ENCODE data around the gene GGNBP2.
"Not testable (repeated sequence)": the region's sequence is repeated elsewhere in the genome, so short reads cannot be mapped to it uniquely, and the experiment has no call there.

GGNBP2 gene

DNA sequence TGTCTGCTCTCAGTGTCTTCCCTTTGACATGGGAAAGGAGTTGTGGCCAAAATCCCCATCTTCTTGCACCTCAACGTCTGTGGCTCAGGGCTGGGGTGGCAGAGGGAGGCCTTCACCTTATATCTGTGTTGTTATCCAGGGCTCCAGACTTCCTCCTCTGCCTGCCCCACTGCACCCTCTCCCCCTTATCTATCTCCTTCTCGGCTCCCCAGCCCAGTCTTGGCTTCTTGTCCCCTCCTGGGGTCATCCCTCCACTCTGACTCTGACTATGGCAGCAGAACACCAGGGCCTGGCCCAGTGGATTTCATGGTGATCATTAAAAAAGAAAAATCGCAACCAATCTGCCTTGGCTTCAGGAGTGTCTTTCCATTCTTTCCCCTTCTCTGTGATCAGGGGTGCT is 55.7 kb downstream of the GGNBP2 start:
- no peak for DNase-seq (ENCODE audit: low read depth in 4 of 4, low spot score in 1 of 4)

DNA sequence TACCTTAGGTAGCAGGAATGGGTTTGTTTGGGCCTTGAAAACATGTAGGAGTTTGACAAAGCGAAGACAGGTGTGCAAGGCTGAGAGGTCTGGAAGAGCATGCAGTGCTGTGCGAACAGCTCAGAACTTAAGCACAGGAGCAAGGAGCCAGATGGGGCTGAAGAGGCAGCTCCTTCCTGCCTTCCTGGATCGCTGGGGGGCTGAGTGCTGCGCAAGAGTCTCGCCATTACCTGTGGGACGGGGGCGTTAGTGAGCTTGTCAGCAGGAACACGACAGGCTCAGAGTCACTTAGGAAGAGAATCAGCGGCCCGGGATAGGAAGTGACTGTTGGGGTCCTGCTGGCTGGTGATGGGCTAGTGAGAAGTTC is 56.2 kb downstream of the GGNBP2 start:
- no peak for DNase-seq (ENCODE audit: low read depth in 4 of 4, low spot score in 1 of 4)

DNA sequence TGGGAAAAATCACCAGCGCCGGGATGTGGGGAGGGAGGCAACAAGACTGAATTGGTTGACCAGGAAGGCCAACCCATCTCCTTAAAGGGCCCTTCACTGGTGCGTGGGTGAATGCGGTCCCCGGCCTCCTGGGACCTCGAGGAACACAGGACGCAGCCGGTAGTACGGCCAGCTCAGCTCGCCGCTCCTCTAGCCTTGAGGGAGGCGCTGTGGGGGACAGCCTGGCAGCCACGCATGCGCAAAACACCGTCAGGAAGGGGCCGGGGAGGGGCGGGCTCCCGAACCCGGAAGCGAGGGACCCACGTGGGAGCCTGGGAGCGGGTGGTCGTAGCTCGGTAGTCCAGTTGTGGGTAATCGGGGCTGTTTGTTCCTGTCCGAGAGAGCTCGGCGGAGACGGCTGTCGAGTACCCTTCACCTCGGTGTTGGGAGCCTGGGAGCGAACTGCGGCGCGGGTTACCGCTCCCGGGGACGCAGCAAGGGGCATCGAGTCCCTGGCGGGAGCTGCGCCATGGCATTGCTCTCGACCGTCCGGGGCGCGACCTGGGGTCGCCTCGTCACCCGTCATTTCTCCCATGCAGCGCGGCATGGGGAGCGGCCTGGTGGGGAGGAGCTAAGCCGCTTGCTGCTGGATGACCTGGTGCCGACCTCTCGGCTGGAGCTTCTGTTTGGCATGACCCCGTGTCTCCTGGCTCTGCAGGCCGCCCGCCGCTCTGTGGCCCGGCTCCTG is 56.7 kb downstream of the GGNBP2 start, which contains the start of gene MRM1:
Gene MRM1, plus strand, starts transcription at position 281 of the 727 bp plus-strand sequence. Its CDS starts 228 bp downstream, at position 509.
- peak; percentile 81 to 87 (median 86) for DNase-seq (ENCODE audit: low read depth in 4 of 4, low spot score in 1 of 4)

DNA sequence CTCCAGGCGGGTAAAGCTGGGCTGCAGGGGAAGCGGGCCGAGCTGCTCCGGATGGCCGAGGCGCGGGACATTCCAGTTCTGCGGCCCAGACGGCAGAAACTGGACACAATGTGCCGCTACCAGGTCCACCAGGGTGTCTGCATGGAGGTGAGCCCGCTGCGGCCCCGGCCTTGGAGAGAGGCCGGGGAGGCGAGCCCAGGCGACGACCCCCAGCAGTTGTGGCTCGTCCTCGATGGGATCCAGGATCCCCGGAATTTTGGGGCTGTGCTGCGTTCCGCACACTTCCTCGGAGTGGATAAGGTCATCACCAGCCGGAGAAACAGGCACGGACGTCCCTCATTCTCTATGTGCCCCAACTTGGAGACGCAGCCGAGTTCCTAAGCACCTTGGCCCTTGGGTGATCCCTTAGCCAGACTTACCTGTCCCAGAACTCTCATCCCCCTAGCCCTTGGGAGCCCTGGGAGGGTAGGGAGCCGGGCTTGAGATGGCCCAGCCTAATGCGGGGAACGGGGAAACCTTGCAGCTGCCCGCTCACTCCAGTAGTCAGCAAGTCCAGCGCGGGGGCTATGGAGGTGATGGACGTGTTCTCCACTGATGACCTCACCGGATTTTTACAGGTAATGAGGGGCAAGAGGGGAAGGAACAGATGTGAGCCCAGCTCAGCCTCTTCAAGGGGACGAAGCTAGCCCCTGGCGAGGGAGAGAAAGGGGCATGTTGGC is 57.5 kb downstream of the GGNBP2 start:
- no peak for DNase-seq (ENCODE audit: low read depth in 4 of 4, low spot score in 1 of 4)

DNA sequence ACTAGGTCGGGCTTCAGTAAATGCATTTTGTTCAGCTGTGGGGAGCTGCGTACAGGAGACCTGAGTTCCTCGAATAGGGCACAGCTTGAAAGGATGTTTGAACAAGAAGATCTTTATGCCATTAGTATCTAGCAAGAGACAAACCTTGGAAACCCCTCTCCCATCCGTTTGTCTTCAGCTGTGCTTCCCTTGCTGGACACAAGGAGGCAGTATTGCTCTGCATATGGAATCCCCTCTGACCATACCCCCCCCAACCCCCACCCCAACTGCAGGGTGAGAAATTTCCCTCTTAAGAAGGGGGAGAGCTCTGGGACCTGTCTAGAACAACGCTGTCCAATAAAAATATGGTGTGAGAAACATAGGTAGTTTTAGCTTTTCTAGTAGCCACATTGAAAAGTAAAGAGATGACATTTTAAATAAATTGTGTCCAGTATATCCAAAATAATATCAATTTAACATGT is 58.2 kb downstream of the GGNBP2 start:
- DNase-seq (ENCODE audit: low read depth in 4 of 4, low spot score in 1 of 4), result peak; percentile 34 to 65 (median 46)

DNA sequence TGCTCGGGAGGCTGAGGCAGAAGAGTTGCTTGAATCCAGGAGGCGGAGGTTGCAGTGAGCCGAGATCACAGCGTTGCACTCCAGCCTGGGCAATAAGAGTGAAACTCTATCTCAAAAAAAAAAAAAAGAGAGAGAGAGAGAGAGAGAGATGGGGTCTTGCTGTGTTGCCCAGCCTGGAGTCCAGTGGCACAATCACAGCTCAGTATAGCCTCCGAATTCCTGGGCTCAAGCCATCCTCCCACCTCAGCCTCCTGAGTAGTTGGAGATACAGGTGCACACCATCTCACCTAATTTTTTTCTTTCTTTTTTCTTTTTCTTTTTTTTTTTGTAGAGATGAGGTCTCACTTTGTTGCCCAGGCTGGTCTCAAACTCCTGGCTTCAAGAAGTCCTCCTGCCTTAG is 60.3 kb downstream of the GGNBP2 start:
- DNase-seq (ENCODE audit: low read depth in 4 of 4, low spot score in 1 of 4), result not testable (repeated sequence)

DNA sequence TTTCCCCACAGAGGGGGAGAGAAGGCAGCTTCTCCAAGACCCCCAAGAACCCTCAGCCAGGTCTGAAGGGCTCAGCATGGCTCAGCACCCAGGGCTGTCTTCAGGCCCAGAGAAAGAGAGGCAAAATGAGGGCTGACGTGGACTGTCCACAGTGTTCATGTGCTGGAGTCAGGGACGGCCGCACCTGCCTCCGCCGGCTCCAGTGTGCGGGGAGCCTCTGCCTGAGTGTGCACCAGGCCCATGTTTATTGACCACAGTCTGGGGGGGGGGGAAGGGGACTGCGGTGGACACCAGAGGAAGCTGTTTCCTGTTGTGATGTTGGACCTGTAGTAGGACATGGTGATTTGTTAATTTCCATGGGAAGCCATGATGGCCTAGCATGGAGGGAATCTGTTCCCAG is 63.6 kb downstream of the GGNBP2 start:
- DNase-seq (ENCODE audit: low read depth in 4 of 4, low spot score in 1 of 4), result no peak

DNA sequence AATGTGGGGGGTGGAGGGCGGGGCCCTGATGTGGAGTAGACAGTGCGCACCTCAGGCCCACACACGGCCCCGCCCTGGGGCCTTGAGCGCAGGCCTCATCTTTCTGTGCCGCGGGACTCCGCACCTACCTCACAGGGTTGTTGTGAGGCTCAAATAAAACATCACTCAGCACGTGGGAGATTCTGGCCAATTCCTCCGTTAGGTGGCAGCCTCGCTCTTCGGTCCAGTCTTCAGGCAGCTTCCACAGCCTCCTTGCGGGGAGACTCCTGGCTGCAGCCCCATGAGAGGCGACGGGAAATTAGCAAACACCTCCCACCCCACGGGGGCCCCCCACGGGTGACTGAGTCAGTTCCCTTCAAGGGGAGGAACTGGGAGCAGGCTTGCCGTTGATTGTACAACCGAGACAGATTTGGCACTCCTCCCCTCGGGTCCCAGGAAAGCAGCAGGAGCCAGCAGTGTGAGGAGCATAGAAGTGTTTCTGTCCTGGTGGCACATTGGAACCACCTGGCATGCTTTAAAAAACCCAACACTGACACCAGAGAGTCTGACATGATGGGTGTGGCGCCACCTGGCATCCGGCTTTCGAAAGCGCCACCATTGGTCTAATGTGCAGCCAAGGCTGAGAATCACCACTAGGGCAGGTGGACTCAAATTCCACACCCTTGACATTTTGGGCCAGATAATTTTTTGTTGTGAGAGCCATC is 64.2 kb downstream of the GGNBP2 start:
- DNase-seq (ENCODE audit: low read depth in 4 of 4, low spot score in 1 of 4), result no peak

DNA sequence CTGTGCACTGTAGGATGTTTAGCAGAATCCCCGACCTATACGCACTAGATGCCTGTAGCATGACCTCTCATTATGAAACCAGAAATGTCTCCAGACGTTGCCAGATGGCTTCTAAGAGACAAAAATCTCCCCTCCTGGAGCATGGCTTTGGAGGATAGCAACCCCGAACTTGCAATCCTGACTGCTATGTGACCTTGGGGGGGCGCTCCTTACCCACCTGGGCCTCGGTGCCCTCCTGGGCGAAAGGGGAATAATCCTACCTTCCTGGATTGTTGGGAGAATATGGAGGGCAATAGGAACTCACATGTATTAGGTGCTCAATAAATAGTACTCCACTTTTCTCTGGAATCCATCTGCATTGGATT is 64.8 kb downstream of the GGNBP2 start:
- DNase-seq (ENCODE audit: low read depth in 4 of 4, low spot score in 1 of 4), result no peak

DNA sequence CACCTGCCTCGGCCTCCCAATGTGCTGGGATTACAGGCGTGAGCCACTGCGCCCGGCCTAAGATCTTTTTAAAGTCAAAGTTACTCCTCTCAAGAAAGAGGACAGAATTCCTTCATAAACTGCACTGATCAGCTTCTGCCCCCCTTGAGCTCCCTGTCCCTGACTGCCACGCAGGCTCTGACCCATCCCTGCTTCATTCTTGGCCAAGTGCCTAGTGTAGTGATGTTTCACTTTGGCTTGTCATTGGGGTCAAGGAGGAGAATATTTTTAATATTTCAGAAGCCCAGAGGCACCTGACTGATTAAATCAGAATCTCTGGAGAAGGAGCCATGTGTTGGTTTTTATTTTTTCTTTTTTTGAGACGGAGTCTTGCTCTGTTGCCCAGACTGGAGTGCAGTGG is 65.8 kb downstream of the GGNBP2 start:
- DNase-seq (ENCODE audit: low read depth in 4 of 4, low spot score in 1 of 4), result no peak

DNA sequence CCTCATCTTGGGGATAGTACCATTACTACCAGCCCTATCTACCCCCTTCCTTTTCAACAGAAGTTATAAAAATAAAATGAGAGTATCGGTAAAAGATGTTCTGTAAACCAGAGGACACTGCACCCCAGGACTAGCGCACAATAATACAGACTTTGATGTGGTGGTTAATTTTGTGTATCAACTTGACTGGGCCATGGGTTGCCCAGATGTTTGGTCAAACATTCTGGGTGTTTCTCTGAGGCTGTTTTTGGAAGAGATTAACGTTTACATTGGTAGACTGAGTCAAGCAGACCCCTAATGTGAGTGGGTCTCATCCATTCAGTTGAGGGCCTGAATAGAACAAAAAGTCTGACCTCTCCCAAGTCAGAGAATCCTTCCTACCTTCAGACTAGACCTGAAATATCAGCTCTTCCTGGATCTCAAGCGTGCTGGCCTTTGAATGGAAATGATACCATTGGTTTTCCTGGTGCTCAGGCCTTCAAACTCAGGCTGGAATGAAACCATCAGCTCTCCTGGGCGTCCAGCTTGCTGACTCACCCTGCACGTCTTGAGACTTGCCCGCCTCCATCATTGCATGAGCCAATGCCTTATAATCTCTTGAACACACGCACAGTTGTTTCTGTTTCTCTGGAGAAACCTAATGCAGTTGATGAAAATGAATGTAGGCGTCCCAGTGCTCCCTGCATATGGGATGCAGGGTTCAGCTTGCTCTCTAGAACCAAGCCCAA is 66.8 kb downstream of the GGNBP2 start:
- no peak for DNase-seq (ENCODE audit: low read depth in 4 of 4, low spot score in 1 of 4)

DNA sequence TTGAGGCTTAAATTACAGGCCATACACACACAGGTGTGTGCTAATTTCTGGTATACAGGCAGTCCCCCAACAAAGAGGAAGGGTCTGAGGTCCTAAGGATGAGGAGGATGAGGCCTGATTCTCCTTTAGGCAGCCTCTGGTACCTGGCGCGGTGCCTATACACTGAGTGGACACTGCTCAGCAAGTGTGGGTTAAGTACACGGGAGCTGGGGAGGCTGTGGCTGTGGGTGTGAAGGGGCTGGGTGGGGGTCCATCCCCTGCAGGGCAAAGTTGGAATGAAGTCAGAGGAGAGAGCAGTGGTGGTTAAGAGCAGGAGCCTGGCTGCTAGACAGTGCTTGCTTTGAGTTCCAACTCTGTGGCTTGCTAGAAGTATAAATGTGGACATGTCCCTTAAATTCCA is 67.6 kb downstream of the GGNBP2 start:
- DNase-seq (ENCODE audit: low read depth in 4 of 4, low spot score in 1 of 4), result no peak

DNA sequence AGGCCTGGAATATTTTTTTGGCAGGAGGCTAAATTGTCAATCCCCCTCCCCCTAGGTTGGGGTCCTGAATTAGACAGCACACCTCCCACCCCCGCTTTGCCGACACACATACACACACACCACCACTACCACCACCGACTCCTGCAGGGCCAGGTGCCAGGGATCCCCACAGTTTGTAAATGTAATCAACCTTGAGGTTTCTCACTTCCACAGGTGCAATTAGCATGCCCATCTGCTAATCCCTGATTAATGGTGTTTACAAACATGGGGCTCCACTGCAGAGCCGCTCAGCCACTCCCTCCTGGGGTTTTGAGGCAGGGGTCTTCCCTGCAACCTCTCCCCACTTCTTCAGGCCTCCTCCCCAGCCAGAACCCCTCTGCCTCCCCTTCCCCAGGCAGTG is 68.4 kb downstream of the GGNBP2 start:
- DNase-seq (ENCODE audit: low read depth in 4 of 4, low spot score in 1 of 4), result no peak

DNA sequence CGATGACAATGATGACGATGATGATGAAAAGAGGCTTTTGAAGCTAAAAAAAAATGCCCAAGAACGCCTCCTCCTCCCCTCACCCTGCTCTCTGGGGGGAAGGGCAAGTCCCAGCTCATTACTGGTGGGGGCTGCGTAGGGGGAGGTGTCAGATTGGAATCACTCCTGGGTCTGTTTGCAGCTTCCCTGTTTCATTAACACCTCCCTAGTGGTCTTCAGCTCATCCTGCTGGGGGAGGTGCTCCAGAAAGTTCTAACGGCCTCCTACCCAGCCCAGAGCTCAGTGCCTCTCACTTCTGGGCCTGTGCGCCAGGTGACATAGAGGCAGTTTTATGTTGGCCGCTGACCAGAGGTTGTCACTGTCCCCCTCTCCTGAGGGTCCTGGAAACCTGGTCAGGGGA is 69.4 kb downstream of the GGNBP2 start:
- no peak for DNase-seq (ENCODE audit: low read depth in 4 of 4, low spot score in 1 of 4)

DNA sequence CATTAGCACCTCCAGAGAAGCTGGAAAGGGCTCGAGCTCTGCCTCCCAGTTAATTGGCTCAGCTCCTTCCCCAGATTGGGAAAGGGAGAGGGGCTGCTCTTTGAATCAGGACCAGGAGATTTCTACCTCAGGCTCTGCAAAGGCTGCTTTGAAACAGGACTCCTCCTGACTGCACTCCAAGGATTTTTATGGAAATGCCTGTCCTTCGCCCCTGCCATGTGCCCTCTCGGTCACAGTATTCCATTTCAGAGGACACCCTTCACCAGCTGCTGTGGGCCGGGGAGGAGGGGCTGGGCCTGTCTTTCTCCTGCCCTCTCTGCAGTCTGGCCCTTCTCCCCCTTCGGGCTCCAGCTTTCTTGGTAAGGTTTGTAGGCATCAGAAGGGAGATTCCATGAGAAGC is 70.2 kb downstream of the GGNBP2 start:
- no peak for DNase-seq (ENCODE audit: low read depth in 4 of 4, low spot score in 1 of 4)

DNA sequence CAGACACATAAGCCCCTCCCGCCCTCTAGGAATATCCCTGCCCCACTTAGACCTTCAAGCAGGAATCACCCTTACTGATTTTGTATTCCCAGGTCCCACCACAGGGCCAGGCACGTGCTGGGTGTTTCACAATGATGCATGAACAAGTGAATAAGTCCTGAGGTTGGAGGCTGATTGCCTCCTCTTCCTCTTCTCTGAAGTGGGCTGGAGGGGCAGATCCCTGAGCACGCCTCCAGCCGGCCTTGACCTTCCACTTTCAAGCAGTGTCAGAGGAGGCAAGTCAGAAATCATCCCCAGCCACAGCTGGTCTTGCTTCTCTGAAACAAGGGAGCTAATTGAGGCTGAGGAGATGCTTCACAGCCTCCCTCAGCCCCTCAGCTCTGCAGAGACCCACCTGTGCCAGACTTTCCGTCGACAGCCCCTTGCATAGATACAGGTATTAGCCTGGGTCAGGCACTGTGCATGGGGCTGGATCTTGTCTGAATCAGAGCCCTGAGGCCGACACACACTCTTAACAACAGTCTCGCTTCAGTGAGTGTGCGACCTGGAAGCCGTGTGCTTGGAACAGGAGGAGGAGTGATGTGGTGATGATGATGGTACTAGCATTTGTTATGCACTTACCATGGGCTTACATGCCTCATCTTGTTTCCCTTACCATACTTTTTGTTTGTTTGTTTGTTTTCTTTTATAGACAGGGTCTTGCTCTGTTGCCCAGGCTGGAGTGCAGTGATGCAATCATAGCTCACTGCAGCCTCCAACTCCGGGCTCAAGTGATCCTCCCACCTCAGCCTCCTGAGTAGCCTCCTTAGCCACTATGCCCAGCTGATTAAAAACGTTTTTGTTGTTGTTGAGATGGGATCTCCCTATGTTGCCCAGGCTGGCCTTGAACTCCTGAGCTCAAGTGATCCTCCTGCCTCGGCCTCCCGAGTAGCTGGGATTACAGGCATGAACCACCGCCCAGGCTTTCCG is 71.6 kb downstream of the GGNBP2 start:
- DNase-seq (ENCODE audit: low read depth in 4 of 4, low spot score in 1 of 4), result no peak

DNA sequence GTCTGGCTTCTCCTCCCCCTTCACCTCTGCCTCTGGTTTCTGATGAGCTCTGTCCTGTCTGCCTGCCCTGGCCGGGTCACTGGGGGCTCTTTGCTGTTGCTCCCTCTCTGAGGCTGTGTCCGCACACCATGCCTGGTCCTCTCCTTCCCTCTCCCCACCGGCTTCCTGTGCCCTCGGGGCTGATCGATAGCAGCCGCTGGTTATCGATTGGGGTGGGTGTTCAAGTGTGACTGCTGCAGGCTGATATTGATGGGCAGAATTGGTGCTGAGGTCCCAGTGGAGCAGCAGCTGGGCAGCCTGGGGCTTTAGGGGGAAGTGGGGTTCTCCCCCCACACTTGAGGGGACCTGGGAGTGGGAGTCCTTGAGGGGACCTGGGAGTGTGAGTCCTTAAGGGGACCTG is 73.1 kb downstream of the GGNBP2 start:
- DNase-seq (ENCODE audit: low read depth in 4 of 4, low spot score in 1 of 4), result no peak

DNA sequence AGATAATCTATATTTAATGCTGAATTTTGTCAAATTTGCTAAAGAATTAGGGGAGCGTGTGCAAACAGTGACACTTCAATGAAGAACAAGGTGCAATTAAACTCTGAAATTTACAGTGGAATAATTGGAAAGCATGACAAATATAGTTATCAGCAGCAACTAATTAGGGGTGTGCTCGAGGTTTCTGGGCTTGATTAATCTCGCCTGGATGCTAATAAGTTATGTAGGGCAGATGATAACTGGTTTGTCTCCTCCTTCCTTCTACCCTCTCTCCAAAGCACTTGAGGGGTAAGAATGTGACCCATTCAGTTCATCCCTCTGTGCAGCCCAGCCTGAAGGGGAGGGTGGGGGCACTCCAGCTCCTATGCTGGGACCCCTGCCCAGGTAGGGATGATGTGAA is 78.6 kb downstream of the GGNBP2 start:
- DNase-seq (ENCODE audit: low read depth in 4 of 4, low spot score in 1 of 4), result no peak

DNA sequence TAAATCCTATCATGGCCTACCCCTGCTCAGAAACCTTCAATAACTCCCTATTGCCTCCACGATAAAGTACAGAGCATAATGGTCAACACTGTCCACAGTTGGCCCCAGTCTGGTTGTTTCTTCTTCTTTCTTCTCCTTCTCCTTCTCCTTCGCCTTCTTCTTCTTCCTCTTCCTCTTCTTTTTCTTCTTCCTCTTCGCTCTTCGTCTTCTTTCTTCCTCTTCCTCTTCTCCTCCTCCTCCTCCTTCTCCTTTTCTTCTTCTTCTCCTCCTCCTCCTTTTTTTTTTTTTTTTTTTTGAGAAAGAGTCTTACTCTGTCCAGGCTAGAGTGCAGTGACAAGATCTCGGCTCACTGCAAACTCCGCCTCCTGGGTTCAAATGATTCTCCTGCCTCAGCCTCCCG is 80.5 kb downstream of the GGNBP2 start:
- no peak for DNase-seq (ENCODE audit: low read depth in 4 of 4, low spot score in 1 of 4)

DNA sequence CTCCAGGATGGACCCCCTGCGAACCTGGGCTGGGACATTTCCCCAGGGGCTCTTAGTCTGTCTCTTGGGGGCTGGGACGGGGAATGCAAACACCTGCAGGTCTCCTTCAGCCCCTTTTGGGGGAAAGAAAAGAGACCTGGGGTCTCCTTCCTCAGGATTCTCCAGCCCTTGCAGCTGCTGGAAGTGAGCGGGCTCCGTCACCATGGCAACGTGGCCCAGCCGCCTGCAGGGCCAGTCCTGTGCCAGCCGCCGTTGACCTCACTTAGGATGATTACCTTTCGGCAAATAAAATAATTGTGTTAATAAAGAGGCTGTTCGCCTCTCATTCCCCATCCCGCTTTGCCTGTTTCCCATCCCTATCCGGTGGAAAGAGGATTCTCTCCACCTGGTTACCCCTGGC is 82.4 kb downstream of the GGNBP2 start:
- DNase-seq (ENCODE audit: low read depth in 4 of 4, low spot score in 1 of 4), result no peak

All from stimulated activated CD4-positive, alpha-beta T cell treated with anti-CD3 and anti-CD28 coated beads, Interleukin-1b, Interleukin-23, amount 100 ng/mL, for 24 hours (primary cell).